ENCODE measurements around the gene IL12A.

The IL12A gene

DNA sequence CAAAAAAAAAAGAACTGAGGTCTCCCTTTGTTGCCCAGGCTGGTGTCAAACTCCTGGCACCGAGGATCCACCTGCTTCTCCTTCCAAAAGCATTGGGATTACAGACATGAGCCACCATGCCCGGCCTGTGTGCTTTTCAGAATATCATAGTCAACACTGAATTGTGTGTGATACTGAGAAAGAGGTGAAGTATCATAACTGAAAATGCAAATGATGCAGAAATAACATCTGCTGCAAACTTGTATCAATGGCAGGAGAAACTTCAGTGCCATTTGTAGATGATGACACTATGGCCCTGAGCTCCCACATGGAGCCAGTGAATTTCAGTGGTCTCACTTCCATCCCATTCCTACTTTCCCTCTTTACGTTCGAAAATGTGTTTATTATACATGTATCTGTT, 21.9 kb downstream of the IL12A start:
- TF ChIP-seq, protein P1, sequence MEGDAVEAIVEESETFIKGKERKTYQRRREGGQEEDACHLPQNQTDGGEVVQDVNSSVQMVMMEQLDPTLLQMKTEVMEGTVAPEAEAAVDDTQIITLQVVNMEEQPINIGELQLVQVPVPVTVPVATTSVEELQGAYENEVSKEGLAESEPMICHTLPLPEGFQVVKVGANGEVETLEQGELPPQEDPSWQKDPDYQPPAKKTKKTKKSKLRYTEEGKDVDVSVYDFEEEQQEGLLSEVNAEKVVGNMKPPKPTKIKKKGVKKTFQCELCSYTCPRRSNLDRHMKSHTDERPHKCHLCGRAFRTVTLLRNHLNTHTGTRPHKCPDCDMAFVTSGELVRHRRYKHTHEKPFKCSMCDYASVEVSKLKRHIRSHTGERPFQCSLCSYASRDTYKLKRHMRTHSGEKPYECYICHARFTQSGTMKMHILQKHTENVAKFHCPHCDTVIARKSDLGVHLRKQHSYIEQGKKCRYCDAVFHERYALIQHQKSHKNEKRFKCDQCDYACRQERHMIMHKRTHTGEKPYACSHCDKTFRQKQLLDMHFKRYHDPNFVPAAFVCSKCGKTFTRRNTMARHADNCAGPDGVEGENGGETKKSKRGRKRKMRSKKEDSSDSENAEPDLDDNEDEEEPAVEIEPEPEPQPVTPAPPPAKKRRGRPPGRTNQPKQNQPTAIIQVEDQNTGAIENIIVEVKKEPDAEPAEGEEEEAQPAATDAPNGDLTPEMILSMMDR (IDR thresholded peaks at IDR 0.05; ENCODE audit: low read depth, low read length, missing control alignments) = no peak

DNA sequence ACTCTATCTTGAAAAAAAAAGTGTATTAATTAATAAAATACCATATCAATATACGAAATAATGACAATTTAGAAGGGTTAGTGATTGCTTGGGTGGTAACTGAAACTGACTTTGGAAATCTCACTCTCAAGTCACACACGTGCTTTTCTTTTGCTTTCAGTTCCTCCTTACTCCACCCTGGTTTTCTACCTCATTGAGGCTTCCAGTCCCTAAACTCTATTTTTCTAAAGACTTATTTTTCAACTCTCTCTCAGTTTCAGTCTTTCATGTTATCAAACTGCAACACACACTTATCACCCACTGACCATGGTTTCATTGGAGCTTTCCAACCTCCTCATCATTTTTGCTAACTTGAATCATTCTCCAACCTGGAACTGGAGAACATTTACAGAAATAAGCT, 23.5 kb downstream of the IL12A start:
- no peak for DNase-seq (ENCODE audit: extremely low read depth, low read depth)
- TF ChIP-seq, protein P1 (IDR thresholded peaks at IDR 0.05; ENCODE audit: low read depth, low read length, missing control alignments) = no peak
- H3K4me3 ChIP-seq (replicated peaks; ENCODE audit: low read depth, low read length) = no peak overlapping the region

More for the DNA sequence above, 21.9 kb downstream of the IL12A start:
- no peak overlapping the region for H3K4me3 ChIP-seq (replicated peaks; ENCODE audit: low read depth, low read length)
- DNase-seq (ENCODE audit: extremely low read depth, low read depth) = no peak

DNA sequence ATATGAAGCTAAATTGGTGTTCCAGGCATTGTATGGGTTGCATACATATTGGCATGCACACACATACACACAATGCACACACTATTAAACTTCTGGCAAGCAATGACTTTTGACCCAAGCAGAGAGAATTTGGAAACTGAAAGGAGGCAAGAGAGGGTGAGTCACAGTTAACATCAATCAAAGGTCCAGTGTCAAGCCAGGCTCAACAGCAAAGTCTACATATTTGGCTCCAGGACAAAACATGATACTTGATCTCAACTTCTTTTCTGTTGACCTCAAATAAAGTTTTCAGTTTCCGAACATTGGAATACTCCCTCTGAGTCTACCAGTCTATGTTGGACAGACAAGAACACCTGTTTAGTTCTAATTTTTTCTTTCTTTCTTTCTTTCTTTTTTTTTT, 28.3 kb downstream of the IL12A start:
- H3K4me3 ChIP-seq (replicated peaks; ENCODE audit: low read depth, low read length) = no peak overlapping the region
- TF ChIP-seq, protein P1 (IDR thresholded peaks at IDR 0.05; ENCODE audit: low read depth, low read length, missing control alignments) = no peak
- no peak for DNase-seq (ENCODE audit: extremely low read depth, low read depth)

DNA sequence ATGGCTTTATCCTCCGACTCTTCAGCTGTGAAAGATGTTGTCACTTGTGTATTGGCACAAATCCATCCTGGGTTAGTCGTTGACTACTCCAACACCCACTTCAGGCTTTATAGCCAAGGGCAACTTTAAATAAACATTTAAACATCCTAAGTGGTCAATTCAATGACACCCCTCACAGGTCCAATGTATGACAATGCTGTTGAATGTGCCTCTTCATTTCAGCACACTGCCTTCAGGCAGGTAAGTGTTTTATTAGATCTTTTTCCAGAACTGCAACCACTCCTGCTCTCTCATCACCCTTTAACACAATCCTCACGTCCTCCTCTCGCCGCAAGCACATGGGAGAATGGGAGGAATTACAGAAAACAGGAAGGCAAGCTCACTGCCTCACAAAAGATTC, 30.3 kb downstream of the IL12A start:
- no peak overlapping the region for H3K4me3 ChIP-seq (replicated peaks; ENCODE audit: low read depth, low read length)
- TF ChIP-seq, protein P1 (IDR thresholded peaks at IDR 0.05; ENCODE audit: low read depth, low read length, missing control alignments) = no peak
- DNase-seq (ENCODE audit: extremely low read depth, low read depth) = no peak

DNA sequence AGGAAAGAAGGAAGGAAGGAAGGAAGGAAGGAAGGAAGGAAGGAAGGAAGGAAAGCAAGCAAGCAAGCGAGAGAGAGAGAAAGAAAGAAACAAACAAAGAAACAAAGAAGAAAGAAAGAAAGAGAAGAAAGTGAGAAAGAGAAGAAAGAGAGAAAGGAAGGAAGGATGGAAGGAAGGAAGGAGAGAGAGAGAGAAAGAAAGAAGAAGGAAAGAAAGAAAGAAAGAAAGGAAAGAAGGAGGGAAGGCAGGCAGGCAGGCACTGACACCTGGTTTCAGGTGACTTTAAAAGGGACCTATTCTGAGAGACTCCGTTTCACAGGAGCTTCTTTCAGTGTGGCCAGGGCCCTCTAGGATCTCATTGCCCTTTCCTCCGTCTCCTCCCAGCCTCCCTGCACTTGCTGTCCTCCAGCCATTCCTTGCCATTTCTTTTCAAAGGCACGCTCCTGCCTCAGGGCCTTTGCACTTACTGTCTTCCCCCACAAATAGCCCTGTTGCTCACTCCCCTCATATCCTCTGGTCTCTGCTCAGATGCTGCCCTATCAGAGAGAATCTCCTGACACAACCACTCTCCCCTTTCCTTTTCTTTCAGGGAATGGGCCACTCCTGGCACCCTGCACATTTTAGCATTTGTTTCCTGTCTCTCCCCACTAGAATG, 31.5 kb downstream of the IL12A start:
- no peak for DNase-seq (ENCODE audit: extremely low read depth, low read depth)
- H3K4me3 ChIP-seq (replicated peaks; ENCODE audit: low read depth, low read length) = no peak overlapping the region
- TF ChIP-seq, protein P1 (IDR thresholded peaks at IDR 0.05; ENCODE audit: low read depth, low read length, missing control alignments) = no peak

DNA sequence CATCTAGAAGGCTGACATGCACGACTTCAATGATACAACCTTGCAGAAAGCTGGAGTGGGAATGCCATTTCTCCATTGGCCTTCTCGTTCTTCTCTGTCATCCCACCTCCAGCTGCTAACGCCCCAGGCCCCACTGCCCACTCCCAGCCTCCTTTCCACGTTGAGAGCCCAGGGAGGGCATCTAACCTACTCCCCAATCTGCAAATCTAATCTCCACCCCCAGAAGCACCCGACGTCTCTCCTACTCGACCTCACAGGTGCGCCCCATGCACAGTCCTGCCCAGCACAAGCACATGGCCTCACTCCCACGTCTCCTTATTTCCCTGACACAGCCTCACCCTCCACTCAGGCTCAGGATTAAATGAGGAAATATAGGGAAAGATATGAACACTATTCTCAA, 33.4 kb downstream of the IL12A start:
- TF ChIP-seq, protein P1 (IDR thresholded peaks at IDR 0.05; ENCODE audit: low read depth, low read length, missing control alignments) = no peak
- no peak overlapping the region for H3K4me3 ChIP-seq (replicated peaks; ENCODE audit: low read depth, low read length)
- DNase-seq (ENCODE audit: extremely low read depth, low read depth) = no peak

DNA sequence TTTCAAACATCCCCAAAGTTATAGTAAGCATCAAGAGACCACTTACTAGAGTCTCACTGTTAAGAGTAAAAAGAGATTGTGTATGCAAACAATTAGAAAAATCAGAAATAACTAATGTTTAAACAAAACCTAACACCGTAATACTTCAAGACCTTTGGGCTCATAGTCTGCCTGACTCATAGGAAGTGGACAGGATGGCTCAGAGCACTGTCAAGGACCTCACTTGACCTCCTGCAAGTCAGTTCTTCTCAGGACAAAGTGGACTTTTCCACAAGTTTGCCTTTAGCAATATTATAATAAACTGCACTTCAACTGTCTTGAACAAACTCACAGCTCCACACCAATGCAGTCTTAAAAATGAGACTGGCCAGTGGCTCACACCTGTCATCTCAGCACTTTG, 34.8 kb downstream of the IL12A start:
- no peak overlapping the region for H3K4me3 ChIP-seq (replicated peaks; ENCODE audit: low read depth, low read length)
- DNase-seq (ENCODE audit: extremely low read depth, low read depth) = no peak
- TF ChIP-seq, protein P1 (IDR thresholded peaks at IDR 0.05; ENCODE audit: low read depth, low read length, missing control alignments) = no peak
